HG03066 (cell line): ENCODE measurements around the gene HSPBP1.

Source experiments
- ATAC-seq: cut with Tn5 transposase; IDR thresholded peaks from one replicate; pipeline ENCODE4 v1.9.1; 2021; ENCODE audit warnings: low read depth; ENCODE audit not compliant: unreplicated experiment

HSPBP1 gene

DNA sequence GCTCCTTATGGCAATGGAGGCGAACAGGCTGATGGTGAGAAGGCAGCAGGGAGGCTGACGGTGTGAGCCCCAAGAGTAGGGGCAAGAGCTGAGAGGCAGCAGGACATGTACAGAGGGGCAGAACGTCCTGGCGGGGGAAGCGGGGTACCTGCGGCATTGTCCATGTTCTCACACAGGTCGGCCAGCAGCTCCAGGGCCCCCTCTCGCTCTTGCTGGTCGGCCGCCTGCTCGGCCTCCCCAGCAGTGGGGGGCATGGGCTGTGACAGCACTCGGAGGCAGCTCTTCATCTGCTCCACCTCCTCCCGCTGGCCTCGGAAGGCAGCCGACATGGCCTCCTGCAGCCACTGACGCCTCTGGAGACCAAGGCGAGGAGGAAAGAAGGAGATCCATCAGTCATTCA, 2.4 kb downstream of the HSPBP1 start:
- ATAC-seq: no peak

DNA sequence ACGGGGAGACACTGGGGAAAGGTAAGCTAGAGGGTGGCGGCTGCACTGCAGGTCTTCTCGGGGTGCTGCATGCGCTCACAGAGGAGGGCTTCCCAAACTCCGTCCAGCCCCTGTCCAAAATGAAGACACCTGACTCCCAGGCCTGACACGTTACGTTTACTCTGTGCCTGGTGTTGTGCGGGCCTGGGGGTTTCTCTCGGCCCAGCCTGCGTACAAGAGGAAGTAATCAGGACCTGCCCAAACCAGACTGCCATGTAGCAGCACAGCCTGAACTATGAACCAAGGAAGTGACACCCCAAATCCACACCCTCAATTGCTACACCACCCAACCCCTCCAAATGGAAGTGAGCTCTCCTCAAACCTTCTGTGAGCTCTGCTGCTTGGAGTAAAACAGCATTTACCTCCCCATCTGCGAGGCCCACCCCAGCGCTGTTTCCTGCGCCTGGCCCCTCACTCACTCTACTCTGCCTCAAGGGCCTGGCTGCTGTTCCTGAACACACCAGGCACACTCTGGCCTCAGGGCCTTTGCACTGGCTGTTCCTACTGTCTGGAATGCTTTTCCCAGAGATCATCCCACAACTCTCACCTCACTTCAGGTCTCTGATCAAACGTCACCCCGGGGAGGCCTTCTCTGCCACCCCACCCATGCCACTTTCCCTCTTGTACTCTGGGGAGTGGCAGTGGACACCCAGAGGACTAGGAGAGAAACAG, 3.0 kb downstream of the HSPBP1 start:
- ATAC-seq: no peak

DNA sequence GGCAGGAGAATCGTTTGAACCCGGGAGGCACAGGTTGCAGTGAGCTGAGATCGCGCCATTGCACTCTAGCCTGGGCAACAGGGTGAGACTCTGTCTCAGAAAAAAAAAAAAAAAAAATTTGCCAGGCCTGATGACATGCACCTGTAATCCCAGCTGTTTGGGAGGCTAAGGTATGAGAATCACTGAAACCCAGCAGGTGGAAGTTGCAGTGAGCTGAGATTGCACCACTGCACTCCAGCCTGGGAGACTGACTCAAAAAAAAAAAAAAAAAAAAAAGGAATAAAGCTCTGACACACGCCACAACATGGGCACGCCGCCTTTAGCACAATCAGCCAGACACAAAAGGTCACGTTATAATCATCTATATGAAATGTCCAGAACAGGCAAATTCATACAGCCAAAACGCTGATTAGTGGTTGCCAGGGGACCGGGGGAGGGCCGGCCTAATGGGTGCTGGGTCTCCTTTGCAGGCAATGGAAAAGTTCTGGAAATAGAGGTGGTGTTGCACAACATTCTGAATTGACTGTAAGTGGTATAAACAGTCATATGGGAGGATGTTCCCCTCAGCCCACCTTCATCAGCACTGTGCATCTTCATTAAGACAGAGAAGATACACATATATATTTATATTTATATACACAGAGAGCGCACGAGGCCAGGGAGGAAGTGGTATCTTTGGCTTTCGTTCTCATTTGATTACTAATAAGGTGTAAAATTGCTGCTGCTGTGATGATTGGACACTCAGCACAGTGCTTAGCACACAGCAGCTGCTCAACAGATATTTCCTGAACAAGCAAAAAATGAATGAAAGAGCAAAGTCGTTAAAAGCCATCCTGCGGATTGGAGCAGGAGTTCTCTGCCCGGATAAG, 3.8 kb downstream of the HSPBP1 start:
- ATAC-seq: no peak

DNA sequence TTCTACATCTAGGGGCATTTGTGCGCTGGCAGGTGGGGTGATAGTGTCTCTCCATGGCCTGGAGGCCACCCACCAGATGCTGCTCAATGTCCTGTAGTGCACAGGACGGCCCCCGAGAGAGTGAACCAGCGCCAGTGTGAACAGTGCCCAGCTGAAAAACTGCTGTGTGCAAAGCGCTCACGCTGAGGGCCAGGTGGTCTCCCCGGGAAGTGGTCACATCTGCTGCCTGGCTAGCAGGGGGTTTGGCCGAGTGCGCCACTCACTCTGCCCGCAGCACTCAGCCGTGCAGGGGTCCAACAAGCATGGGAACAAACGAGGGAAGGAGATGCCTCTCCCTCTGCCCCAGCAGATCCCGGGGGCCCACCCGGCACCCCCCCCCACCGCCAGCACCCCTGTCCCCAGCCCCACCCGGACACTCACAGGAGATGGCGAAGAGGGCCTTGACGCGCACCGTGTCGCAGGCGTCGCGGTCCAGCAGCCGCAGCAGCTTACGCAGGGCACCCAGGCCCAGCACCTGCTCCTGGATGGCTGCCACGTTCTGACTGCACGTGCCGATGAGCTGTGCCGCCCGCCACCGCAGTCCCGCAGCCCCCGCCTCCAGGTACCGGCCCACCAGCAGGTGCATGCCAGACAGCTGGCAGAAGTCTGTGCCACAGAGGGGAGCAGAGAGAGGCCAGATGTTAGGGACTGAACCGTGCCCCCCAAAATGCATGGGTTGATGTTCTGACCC, 5.8 kb downstream of the HSPBP1 start:
- no peak for ATAC-seq

DNA sequence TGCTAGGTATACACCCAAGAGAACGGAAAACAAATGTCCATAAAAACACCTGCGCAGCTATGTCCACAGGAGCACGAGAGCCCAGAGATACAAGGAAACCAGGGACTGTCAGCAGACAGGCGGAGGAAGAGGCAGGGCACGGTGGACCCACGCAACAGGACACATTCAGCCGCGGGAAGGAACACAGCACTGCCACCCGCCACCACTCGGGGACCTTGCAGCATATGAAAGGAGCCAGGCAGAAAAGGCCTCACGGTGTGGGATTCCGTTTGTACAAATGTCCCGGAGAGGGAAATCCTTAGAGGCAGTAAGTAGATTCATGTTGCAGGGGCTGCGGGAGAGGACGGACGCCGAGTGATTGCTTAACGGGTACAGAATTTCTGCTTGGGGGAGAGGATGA, 7.8 kb downstream of the HSPBP1 start:
- no peak for ATAC-seq

DNA sequence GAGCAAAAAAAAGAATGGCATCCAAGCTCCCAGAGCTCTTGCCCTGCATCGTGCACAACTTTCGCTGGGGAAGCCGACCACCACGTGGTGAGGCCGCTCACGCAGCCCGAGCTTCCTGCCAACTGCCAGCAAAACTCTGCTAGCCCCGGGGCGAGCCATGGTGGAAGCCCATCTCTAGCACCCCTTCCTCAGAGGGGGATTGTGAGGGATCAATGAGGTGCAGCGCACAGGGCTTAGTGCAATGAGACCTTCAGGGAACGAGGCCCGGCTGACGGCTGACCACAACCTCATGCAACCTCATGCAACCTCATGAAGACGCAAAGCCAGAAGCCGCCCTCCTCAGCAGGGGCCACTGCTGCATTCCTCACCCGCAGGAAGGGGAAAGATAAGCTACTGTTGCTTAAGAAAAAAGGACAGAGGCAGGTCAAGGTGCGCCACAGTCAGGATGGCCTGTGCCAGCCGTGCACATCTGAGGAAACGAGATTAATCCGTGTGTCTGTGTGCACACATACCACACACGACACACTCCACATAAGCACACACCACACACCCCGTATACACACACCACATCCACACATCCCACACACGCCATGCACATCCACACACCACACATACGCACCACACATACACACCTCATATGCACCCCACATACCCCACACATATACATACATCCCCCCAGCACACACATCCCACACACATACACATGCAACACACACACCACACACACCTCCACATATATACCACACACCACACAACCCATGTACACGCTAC, 9.6 kb downstream of the HSPBP1 start:
- ATAC-seq: no peak

DNA sequence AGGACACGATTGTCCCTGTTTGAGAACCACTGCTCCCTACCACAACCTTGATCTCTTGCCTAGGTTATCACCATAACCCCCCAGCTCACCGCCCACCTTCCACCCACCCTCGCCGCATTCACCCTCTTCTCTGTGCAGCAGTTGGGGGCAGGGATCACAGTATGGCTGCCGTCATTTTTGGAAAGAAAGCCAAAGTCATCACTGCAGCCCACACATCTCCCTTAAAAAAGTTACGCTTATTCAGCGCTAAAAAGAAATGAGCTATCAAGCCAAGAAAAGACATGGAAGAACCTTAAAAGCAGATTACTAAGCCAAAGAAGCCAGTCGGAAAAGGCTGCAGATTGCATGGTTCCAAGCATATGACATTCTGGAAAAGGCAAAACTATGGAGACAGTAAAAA, 10.6 kb downstream of the HSPBP1 start:
- no peak for ATAC-seq

DNA sequence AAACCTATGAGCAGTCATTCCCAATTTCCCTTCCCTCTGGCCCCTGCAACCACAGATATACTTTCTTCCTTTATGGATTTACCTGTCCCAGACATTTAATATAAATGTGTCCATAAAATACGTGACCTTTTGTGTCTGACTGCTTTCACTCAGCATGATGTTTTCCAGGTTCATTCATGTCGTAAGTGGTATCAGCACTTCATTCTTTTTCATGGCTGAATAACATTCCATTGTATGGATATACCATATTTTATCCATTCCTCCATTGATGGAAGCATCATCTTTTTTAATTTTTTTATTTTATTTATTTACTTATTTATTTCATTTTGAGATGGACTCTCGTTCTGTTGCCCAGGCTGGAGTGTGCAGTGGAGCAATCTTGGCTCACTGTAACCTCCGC, 13.1 kb downstream of the HSPBP1 start:
- ATAC-seq: no peak

DNA sequence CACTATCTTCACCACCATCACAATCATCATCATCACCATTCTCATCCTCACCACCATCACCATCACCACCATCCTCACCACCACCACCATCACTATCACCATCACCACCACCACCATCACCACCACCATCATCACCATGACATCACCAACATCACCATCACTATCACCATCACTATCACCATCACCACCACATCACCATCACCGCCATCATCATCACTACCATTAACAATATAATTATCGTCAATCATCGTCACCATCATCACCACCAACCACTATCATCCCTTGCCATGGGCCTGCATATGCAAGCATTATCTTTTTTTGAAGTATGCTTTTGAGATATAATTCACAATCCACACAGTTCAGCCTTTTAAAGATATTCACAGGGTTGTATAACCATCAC, 13.5 kb downstream of the HSPBP1 start:
- ATAC-seq: no peak

DNA sequence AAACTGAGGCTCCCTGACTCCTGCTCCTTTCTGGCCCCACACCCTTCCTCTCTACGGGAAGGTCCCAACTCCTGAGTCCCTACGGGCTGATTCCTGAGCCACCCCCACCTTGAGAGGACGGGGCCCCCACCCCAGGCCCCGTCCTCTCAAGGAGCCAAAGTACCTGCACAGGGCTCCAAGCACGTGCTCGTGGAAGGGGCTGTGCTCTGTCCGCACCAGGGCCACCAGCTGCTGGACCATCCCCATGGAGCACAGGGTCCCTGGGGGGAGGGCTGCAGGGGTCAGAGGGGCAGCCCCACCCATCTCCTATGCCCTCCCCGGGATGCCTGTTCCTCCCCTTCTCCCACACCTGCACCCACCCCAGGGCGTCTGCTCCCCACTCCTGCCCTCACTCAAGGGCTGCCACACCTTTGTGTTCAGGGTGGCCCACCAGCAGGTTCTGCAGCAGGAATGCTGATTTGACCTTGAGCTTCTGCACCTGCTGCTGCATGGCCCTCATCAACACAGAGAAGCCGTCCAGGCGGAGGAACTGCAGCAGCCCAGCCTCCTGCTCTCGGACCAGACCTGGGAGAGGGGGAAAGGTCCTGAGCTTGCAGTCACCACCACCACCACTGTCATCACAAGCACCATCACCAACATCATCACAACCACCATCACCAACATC, 14.1 kb downstream of the HSPBP1 start:
- no peak for ATAC-seq

DNA sequence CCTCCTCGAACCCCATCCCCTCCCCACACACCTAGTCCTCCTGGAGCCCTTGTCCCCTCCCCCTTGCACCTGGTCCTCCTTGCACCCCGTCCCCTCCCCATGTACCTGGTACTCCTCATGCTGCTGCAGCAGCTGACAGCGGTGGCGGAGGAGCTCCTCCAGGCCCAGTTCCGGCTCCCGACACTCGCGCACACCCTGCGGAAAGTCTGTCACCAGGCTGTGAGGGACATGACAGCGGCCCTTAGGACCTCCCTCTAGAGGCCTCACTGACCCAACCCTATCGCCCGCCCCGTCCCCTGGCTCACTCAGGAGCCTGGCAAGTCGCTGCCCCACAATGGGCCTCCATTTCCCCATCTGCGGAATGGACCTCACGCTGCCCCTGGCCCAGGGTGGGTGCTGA, 14.7 kb downstream of the HSPBP1 start:
- ATAC-seq: no peak

DNA sequence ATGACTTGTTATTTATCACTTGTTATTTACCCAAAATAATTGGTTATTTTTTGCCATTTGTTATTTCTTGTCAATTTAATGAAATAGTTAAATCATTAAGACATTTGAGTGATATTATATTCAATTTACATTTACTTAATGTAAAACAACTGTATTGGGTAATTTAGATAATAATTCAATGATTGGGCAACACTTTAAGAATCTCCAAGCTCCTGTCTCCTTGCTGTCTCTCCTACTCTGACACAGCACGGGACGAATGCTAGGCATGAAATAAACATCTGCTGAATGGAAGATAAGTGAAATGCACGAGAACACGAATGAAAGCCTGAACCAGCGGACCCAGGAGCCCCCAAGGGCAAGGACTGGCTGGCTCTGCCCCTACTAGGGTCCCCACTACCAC, 15.4 kb downstream of the HSPBP1 start:
- no peak for ATAC-seq

DNA sequence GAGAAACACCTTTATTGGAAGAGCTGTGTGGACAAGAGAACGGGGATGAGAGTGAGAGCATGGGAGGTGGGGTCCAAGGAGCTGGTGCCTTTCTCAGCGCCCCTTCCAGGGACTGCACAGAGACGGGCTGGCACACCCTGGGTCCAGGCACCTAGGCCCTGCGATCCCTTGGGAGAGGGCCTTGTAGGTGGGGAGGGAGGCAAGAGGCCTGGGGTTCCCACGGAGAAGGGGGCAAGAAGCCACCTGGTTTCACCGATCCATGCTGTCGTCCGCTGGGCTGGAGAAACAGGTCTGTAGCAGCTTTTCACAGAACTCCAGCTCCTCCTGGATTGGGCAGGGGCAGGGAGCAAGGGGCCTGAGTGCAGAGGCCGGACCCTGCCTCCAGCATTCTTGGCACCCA, 17.6 kb downstream of the HSPBP1 start:
- no peak for ATAC-seq

DNA sequence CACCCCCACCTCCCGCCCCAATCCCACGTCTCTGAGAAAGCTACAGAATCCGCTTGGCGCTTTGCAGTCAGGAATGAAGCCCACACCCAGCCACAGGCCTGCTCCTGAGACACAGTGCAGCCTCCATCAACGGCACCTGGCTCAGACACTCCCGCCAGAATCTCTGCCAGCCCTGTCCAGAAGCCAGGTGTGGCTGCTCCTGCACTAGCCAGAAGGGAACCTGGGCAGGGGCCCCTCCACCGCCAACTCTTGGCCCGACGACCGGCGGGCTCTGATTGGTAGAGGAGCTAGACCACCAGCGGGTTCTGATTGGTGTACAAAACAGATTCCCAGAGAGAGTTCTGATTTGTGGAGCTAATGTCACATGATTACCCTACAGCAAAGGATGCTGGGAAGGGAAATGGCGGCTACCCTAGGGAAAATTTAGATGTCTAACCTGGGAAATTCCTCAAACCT, 18.2 kb downstream of the HSPBP1 start:
- no peak for ATAC-seq

DNA sequence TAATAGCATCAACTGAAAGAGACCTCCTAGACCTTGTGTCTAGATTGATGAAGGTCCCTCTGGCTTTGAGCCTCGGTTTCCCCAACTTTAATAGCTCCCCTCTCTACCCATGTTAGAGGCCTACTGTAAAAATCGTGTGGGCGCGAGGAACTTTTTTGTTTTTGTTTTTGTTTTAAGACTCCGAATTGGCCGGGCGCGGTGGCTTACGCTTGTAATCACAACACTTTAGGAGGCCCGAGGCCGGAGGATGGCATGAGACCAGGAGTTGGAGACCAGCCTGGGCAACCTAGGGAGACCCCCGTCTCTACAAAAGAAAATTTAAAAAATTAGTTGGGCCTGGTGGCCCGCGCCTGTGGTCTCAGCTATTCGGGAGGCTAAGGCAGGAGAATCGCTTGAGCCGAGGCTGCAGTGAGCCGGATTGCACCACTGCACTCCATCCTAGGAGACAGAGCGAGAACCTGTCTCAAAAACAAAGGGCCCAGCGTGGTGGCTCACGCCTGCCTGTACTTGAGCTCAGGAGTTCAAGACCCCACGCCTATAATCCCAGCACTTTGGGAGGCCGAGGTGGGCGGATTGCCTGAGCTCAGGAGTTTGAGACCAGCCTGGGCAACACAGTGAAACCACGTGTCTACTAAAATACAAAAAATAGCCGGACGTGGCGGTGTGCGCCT, 20.2 kb downstream of the HSPBP1 start:
- ATAC-seq: no peak

DNA sequence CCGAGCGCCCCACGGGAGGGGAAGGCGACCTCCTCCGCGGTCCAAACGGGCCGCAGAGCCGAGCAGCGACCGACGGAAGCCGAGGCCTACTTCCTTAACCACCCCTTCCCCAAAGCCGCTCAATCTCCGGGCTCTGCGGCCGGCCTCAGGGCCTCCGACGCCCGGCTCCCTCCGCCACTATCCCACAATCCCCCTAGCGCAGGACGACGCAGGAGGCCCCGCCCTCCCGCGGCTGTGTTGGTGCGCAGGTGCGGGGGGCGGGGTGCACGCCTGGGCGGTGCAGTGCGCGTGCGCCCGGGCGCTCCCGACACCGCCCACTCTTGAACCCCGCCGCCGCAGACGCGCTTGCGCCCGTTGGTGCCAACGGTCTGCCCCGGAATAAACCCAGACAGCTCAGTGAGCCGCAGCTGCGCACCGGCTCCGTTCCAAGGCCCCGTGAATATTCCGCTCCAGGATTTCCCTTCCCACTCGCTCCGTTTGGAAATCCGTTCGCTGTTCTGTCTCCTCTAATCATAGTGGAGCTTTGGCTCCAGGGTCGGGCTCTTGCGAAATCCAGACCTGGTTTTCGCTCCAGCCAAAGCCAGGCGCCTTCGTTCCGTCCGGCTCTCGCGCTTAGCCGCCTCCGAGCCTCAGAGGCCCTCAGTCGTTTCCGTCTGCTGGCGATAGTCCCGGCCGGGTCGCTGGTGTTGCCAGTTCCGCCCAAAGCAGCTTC, 20.9 kb downstream of the HSPBP1 start, which contains the start of gene PPP6R1:
Gene PPP6R1 (minus strand): TSS at position 190 of the 712 bp plus-strand sequence. CDS start 11,914 bp downstream, outside the sequence.
- peak; percentile 55 for ATAC-seq

DNA sequence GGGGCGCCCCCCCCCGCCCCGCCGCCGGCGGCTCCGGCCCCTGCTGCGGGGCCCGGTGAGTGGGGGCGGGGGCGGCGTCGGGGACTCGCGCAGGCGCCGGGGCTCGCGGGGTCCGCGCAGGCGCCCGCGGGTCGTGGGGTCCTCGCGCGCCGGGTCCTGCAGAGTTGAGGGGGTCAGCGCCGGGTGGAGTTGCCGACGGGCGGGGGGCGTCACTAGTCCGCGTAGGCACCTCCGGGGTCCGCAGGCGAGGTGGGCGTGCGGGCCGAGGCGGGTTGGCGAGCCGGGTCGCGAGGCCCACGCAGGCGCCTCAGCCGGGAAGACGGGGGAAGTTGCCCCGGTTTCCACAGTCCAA, 21.5 kb downstream of the HSPBP1 start:
- ATAC-seq: peak; percentile 4

DNA sequence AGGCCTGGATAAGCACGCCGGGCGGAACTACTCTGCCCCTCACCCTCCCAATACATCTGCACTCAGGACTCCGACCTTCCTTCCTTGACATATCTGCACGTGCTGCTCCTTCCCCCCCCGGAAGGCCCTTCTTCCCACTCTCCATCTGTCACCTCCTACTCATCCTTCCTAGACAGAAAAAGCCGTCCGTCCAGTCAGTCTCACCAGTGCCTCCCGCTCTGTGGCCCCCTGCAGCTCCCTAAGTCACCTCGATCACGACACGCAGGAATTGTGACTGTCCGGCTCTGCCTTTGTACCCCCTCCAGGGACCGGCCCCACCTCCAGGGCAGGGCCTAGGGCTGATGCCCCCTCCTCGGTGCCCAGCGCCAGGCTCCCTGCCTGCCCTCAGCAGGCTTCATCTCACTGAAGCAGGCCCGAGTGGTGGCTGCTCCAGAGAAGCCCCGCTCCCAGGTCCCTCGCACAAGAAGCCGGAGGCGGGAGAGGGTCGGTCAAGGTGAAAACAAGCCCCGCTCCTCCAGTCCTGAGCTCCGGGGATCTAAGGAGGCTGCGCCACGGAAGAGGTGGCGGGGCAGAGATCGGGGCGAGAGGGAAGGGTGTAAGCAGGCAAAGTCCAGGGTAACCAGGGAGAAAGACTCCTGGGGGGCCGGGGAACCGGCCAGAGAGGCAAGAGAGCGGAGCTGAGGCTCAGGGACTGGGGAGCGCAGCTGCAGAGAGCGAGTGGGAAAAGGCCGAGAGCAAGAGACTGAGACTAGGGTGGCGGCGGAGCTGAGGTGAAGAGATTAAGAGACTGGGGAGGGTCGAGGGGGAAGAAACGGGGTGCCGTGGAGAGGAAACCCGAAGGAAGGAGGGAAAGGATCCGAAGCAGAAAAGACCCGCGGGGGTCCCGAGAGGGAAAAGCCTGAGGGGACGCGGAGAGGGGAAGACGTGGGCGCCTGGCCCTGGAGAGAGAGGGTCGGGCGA, 22.2 kb downstream of the HSPBP1 start:
- ATAC-seq: no peak
